HG03460 (cell line): ENCODE data around the gene TTC21B.
"Not testable (repeated sequence)": the region's sequence is repeated elsewhere in the genome, so short reads cannot be mapped to it uniquely, and the experiment has no call there.

Experiments used
- ATAC-seq: cut with Tn5 transposase; IDR thresholded peaks from one replicate; pipeline ENCODE4 v1.9.1; 2021; ENCODE audit not compliant: unreplicated experiment

The TTC21B gene

GRCh38 chr2:165889158-165889557 lies 64.4 kb downstream of the TTC21B start:
- no peak for ATAC-seq

- ATAC-seq, result no peak
Observed at GRCh38 chr2:165888171-165888570, 65.4 kb downstream of the TTC21B start.

- no peak for ATAC-seq
Observed at GRCh38 chr2:165886487-165887146, 67.0 kb downstream of the TTC21B start.

GRCh38 chr2:165877565-165878550 lies 75.7 kb downstream of the TTC21B start:
- ATAC-seq, result peak; percentile 57

- ATAC-seq, result no peak
Observed at GRCh38 chr2:165876712-165877111, 76.9 kb downstream of the TTC21B start.

- no peak for ATAC-seq
Observed at GRCh38 chr2:165876269-165876668, 77.3 kb downstream of the TTC21B start.

- peak; percentile 91 for ATAC-seq
Observed at GRCh38 chr2:165874445-165875039, 79.0 kb downstream of the TTC21B start.

GRCh38 chr2:165872101-165872791 lies 81.3 kb downstream of the TTC21B start:
- ATAC-seq, result no peak

- ATAC-seq, result no peak
Observed at GRCh38 chr2:165871025-165871424, 82.6 kb downstream of the TTC21B start.

- ATAC-seq, result no peak
Observed at GRCh38 chr2:165870346-165870745, 83.2 kb downstream of the TTC21B start.

GRCh38 chr2:165868211-165868610 lies 85.4 kb downstream of the TTC21B start:
- no peak for ATAC-seq

- no peak for ATAC-seq
Observed at GRCh38 chr2:165864296-165864695, 89.3 kb downstream of the TTC21B start.

GRCh38 chr2:165863810-165864261 lies 89.7 kb downstream of the TTC21B start:
- ATAC-seq, result peak; percentile 60

- not testable (repeated sequence) for ATAC-seq
Observed at GRCh38 chr2:165861083-165861482, 92.5 kb downstream of the TTC21B start.

- not testable (repeated sequence) for ATAC-seq
Observed at GRCh38 chr2:165859723-165860122, 93.9 kb downstream of the TTC21B start.

GRCh38 chr2:165857876-165858275 lies 95.7 kb downstream of the TTC21B start:
- ATAC-seq, result no peak

- no peak for ATAC-seq
Observed at GRCh38 chr2:165852394-165852793, 101.2 kb downstream of the TTC21B start.

- no peak for ATAC-seq
Observed at GRCh38 chr2:165847001-165847400, 106.6 kb downstream of the TTC21B start.

GRCh38 chr2:165846056-165846455 lies 107.5 kb downstream of the TTC21B start:
- ATAC-seq, result no peak

- no peak for ATAC-seq
Observed at GRCh38 chr2:165844216-165844615, 109.4 kb downstream of the TTC21B start.

GRCh38 chr2:165843351-165843750 lies 110.2 kb downstream of the TTC21B start:
- no peak for ATAC-seq
